Adrenal gland (tissue), 5 donors: ENCODE measurements around the gene SLC35F1.

Experiments
- CTCF ChIP-seq, 6 experiments: fragments of 450-650 bp in 4 of 6; fragments of 200-600 bp in 2 of 6; sonication (generic) in 1 of 6; IDR thresholded peaks; 1 replicate in 5 of 6; 2 replicates in 1 of 6; pipeline versions ENCODE4 v1.5.1 to v1.8.0; 2016 to 2021; ENCODE audit warnings: antibody characterized with exemption in 6 of 6, mild to moderate bottlenecking in 2 of 6, moderate library complexity in 1 of 6
- POLR2A ChIP-seq, 2 donors: fragments of 450-650 bp; IDR thresholded peaks; one replicate each; pipeline ENCODE4 v1.6.1; 2017; ENCODE audit warnings: antibody characterized with exemption in 2 of 2, mild to moderate bottlenecking in 2 of 2, moderate library complexity in 1 of 2
- donor health status: DM: no; HTN: no; CAD: no.

GRCh38 chr6:118218156-118218555 lies 311.1 kb downstream of the SLC35F1 start:
- TF ChIP-seq CTCF (IDR thresholded peaks at IDR 0.05): no peak
- TF ChIP-seq POLR2A (IDR thresholded peaks at IDR 0.05): no peak
